ENCODE results near the gene CTNNA3.

CTNNA3 gene

GRCh38 chr10:66180581-66181318 lies 1515.2 kb downstream of the CTNNA3 start:
- DNase-seq (ENCODE audit: low read depth) = peak; percentile 60
- H3K4me3 ChIP-seq (ENCODE audit: low read length) = no peak overlapping the region
- peak; percentile 66 for TF ChIP-seq CTCF (conservative IDR thresholded peaks at IDR 0.05; ENCODE audit: low read length)

GRCh38 chr10:66180021-66180420 lies 1516.0 kb downstream of the CTNNA3 start:
- DNase-seq (ENCODE audit: low read depth) = no peak
- no peak for TF ChIP-seq CTCF (conservative IDR thresholded peaks at IDR 0.05; ENCODE audit: low read length)
- no peak overlapping the region for H3K4me3 ChIP-seq (ENCODE audit: low read length)

GRCh38 chr10:66176772-66177171 lies 1519.2 kb downstream of the CTNNA3 start:
- no peak for TF ChIP-seq CTCF (conservative IDR thresholded peaks at IDR 0.05; ENCODE audit: low read length)
- peak; percentile 3 for DNase-seq (ENCODE audit: low read depth)
- H3K4me3 ChIP-seq (ENCODE audit: low read length) = no peak overlapping the region

GRCh38 chr10:66167816-66168215 lies 1528.2 kb downstream of the CTNNA3 start:
- no peak overlapping the region for H3K4me3 ChIP-seq (ENCODE audit: low read length)
- no peak for DNase-seq (ENCODE audit: low read depth)
- no peak for TF ChIP-seq CTCF (conservative IDR thresholded peaks at IDR 0.05; ENCODE audit: low read length)

- no peak for TF ChIP-seq CTCF (conservative IDR thresholded peaks at IDR 0.05; ENCODE audit: low read length)
- DNase-seq (ENCODE audit: low read depth) = no peak
These were observed 1533.3 kb downstream of the CTNNA3 start for GRCh38 chr10:66162560-66163143.

GRCh38 chr10:66151346-66151745 lies 1544.6 kb downstream of the CTNNA3 start:
- H3K4me3 ChIP-seq (ENCODE audit: low read length) = no peak overlapping the region
- DNase-seq (ENCODE audit: low read depth) = no peak
- TF ChIP-seq CTCF (conservative IDR thresholded peaks at IDR 0.05; ENCODE audit: low read length) = no peak

More at GRCh38 chr10:66162560-66163143, 1533.3 kb downstream of the CTNNA3 start:
- H3K4me3 ChIP-seq (ENCODE audit: low read length) = no peak overlapping the region

- no peak for DNase-seq (ENCODE audit: low read depth)
- H3K4me3 ChIP-seq (ENCODE audit: low read length) = no peak overlapping the region
- TF ChIP-seq CTCF (conservative IDR thresholded peaks at IDR 0.05; ENCODE audit: low read length) = no peak
These were observed 1547.7 kb downstream of the CTNNA3 start for GRCh38 chr10:66148312-66148711.
